Loucy (cell line): ENCODE data around the gene ZFHX3.

Experiments used
- H2AFZ ChIP-seq: fragments of 200-600 bp; sonication (generic); 2 replicates; pipeline ENCODE4 v1.6.0; 2016; ENCODE audit warnings: antibody characterized with exemption, mild to moderate bottlenecking, low read length, moderate library complexity
- H3F3A ChIP-seq: fragments of 200-600 bp; 2 replicates; pipeline ENCODE4 v1.6.0; 2016; ENCODE audit warnings: antibody characterized with exemption, low read depth, mild to moderate bottlenecking
- H3K27me3 ChIP-seq: fragments of 200-600 bp; sonication (generic); 2 replicates; pipeline ENCODE4 v1.6.1; 2014; ENCODE audit warnings: low read length, mild to moderate bottlenecking; ENCODE audit not compliant: insufficient read depth, poor library complexity, severe bottlenecking
- H3K36me3 ChIP-seq: fragments of 200-600 bp; sonication (generic); 2 replicates; pipeline ENCODE4 v1.6.1; 2016; ENCODE audit warnings: low read length; ENCODE audit not compliant: insufficient read depth
- H3K4me1 ChIP-seq: fragments of 200-600 bp; sonication (generic); 2 replicates; pipeline ENCODE4 v1.5.1; 2014; ENCODE audit warnings: low read length, mild to moderate bottlenecking; ENCODE audit not compliant: insufficient read depth, poor library complexity, severe bottlenecking
- H3K4me2 ChIP-seq: fragments of 200-600 bp; sonication (generic); 2 replicates; pipeline ENCODE4 v1.6.0; 2014; ENCODE audit warnings: antibody characterized with exemption, low read length, low read depth, mild to moderate bottlenecking; ENCODE audit not compliant: poor library complexity, severe bottlenecking
- H3K4me3 ChIP-seq: fragments of 200-600 bp; sonication (generic); 2 replicates; pipeline ENCODE4 v1.5.1; 2014; ENCODE audit warnings: low read length, mild to moderate bottlenecking, mixed read lengths; ENCODE audit not compliant: poor library complexity, severe bottlenecking
- H3K79me2 ChIP-seq: fragments of 200-600 bp; sonication (generic); 2 replicates; pipeline ENCODE4 v1.6.1; 2014; ENCODE audit warnings: low read length; ENCODE audit not compliant: insufficient read depth
- H3K9ac ChIP-seq: fragments of 200-600 bp; sonication (generic); 2 replicates; pipeline ENCODE4 v1.6.0; 2014; ENCODE audit warnings: mild to moderate bottlenecking, low read depth, low read length, moderate library complexity; ENCODE audit not compliant: poor library complexity, severe bottlenecking
- H3K9me2 ChIP-seq: fragments of 200-600 bp; sonication (generic); replicated peaks from 2 replicates; pipeline ENCODE4 v1.6.1; 2016; ENCODE audit warnings: low read depth, low read length, mixed read lengths
- H3K9me3 ChIP-seq: fragments of 200-600 bp; sonication (generic); 2 replicates; pipeline ENCODE4 v1.6.1; 2014; ENCODE audit warnings: mild to moderate bottlenecking, antibody characterized with exemption, low read length, low read depth; ENCODE audit not compliant: insufficient read depth
- H4K20me1 ChIP-seq: fragments of 200-600 bp; sonication (generic); 2 replicates; pipeline ENCODE4 v1.6.0; 2014; ENCODE audit warnings: antibody characterized with exemption, low read length, mild to moderate bottlenecking; ENCODE audit not compliant: insufficient read depth, poor library complexity, severe bottlenecking
- EZH2phosphoT487 ChIP-seq: fragments of 200-600 bp; IDR thresholded peaks from 2 replicates; pipeline ENCODE4 v1.6.1; 2018; ENCODE audit warnings: antibody characterized with exemption, mild to moderate bottlenecking, moderate library complexity, borderline replicate concordance
- TF ChIP-seq, protein P1 (sequence below): fragments of 200-600 bp; sonication (generic); conservative IDR thresholded peaks from 2 replicates; pipeline ENCODE4 v1.5.1; 2014; ENCODE audit warnings: mild to moderate bottlenecking, antibody characterized with exemption, low read length

Gene ZFHX3

DNA sequence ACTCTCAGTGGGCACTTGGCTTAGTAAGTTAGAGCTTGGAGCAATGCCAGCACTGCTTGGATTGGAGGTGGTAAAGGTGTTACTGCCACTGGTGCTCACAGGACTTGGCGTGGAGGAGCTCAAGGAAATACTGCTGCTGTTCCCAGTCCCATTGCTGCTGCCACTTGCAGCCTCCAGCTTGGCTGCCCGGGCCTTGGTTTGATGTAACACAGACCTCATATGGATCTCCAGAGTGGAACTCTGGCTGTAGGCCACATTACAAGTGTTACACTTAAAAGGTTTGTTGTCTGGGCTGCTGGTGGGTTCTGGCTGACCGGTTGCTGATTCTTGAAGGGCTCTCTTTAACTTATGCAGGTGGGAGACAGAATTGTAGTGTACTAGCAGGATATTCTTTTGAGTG lies 250.3 kb downstream of the ZFHX3 start:
- Histone ChIP-seq H3K36me3 (peaks cover 47% of the 10 kb centered on the region; the same call in 1 of the 2 replicates), H2AFZ (no peak overlapping the region), H3K9ac (no peak overlapping the region), H3F3A (no peaks in the 10 kb centered on the region), H3K9me3 (no peaks in the 10 kb centered on the region), H3K79me2 (no peaks in the 10 kb centered on the region), H4K20me1 (no peaks in the 10 kb centered on the region), H3K4me2 (no peak overlapping the region), H3K4me1 (no peaks in the 10 kb centered on the region), H3K4me3 (no peak overlapping the region), H3K27me3 (no peaks in the 10 kb centered on the region), H3K9me2 (no peaks in the 10 kb centered on the region)
- no peak for TF ChIP-seq EZH2phosphoT487
- TF ChIP-seq, protein P1, sequence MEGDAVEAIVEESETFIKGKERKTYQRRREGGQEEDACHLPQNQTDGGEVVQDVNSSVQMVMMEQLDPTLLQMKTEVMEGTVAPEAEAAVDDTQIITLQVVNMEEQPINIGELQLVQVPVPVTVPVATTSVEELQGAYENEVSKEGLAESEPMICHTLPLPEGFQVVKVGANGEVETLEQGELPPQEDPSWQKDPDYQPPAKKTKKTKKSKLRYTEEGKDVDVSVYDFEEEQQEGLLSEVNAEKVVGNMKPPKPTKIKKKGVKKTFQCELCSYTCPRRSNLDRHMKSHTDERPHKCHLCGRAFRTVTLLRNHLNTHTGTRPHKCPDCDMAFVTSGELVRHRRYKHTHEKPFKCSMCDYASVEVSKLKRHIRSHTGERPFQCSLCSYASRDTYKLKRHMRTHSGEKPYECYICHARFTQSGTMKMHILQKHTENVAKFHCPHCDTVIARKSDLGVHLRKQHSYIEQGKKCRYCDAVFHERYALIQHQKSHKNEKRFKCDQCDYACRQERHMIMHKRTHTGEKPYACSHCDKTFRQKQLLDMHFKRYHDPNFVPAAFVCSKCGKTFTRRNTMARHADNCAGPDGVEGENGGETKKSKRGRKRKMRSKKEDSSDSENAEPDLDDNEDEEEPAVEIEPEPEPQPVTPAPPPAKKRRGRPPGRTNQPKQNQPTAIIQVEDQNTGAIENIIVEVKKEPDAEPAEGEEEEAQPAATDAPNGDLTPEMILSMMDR, result no peak

DNA sequence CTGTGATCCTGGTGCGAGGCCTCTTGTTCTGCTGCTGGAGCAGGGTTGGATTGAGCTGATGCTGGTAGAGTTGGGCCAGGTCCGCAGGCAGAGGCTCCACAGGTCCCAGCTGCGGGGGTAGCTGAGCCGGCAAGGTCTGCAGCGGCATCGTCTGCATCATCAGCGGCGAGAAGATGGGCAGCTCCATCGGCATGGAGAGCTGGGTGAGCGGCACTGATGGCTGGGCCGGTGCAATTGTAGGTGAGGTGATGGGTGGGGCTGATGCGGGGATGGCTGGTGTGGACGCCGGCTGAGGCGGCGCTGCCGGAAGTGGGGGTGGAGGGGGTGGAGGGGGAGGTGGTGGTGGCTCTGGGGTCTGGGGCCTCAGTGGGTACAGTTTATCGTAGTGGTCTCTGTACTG lies 251.7 kb downstream of the ZFHX3 start:
- H2AFZ ChIP-seq, result no peak overlapping the region
- no peak overlapping the region for H3K4me2 ChIP-seq
- no peaks in the 10 kb centered on the region for H3K9me2 ChIP-seq
- H3K9ac ChIP-seq, result no peak overlapping the region
- no peak for TF ChIP-seq EZH2phosphoT487
- TF ChIP-seq, protein P1, result no peak
- no peaks in the 10 kb centered on the region for H3F3A ChIP-seq
- peaks cover 47% of the 10 kb centered on the region; the same call in 1 of the 2 replicates for H3K36me3 ChIP-seq
- H3K4me1 ChIP-seq, result no peaks in the 10 kb centered on the region
- H3K9me3 ChIP-seq, result no peaks in the 10 kb centered on the region
- no peak overlapping the region for H3K4me3 ChIP-seq
- no peaks in the 10 kb centered on the region for H3K27me3 ChIP-seq
- no peaks in the 10 kb centered on the region for H4K20me1 ChIP-seq
- H3K79me2 ChIP-seq, result no peaks in the 10 kb centered on the region

DNA sequence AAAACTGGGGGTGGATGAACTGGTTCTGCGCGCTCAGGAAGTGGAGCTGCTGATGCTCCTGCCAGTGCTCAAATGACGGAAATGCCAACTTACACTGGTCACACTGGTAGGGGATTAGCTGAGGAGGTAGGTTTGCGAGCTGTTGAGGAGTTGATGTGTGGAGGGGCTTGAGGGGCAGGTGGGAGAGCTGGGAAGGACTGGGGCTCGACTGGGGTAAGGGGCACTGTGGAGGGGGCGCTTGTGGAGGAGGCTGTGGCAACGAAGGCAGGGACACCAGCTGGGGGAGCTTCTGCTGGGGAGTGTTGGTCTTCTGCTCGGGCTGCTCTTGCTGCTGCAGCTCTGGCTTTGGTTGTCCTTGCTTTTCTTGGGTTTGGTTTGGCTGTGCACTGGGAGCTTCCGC lies 252.9 kb downstream of the ZFHX3 start:
- H3K9ac ChIP-seq, result no peak overlapping the region
- no peak overlapping the region for H3K4me3 ChIP-seq
- H2AFZ ChIP-seq, result no peak overlapping the region
- H3F3A ChIP-seq, result no peaks in the 10 kb centered on the region
- H3K9me3 ChIP-seq, result no peaks in the 10 kb centered on the region
- no peaks in the 10 kb centered on the region for H3K4me1 ChIP-seq
- no peak overlapping the region for H3K4me2 ChIP-seq
- no peaks in the 10 kb centered on the region for H3K27me3 ChIP-seq
- H4K20me1 ChIP-seq, result no peaks in the 10 kb centered on the region
- TF ChIP-seq, protein P1, result no peak
- TF ChIP-seq EZH2phosphoT487, result no peak
- H3K9me2 ChIP-seq, result no peaks in the 10 kb centered on the region
- H3K36me3 ChIP-seq, result peaks cover 47% of the 10 kb centered on the region; the same call in 1 of the 2 replicates
- no peaks in the 10 kb centered on the region for H3K79me2 ChIP-seq
